Stimulated activated CD4-positive, alpha-beta T cell treated with anti-CD3 and anti-CD28 coated beads, Interleukin-12 subunit alpha, Interleukin-12 subunit beta, amount 100 ng/mL, for 24 hours (primary cell): Measurements from ENCODE around the gene STX7.

Experiments
- DNase-seq, 2 experiments: peaks; one replicate each; pipeline ENCODE4 v3.0.0-alpha.2; 2020; ENCODE audit warnings: low read depth in 2 of 2

Gene STX7

DNA sequence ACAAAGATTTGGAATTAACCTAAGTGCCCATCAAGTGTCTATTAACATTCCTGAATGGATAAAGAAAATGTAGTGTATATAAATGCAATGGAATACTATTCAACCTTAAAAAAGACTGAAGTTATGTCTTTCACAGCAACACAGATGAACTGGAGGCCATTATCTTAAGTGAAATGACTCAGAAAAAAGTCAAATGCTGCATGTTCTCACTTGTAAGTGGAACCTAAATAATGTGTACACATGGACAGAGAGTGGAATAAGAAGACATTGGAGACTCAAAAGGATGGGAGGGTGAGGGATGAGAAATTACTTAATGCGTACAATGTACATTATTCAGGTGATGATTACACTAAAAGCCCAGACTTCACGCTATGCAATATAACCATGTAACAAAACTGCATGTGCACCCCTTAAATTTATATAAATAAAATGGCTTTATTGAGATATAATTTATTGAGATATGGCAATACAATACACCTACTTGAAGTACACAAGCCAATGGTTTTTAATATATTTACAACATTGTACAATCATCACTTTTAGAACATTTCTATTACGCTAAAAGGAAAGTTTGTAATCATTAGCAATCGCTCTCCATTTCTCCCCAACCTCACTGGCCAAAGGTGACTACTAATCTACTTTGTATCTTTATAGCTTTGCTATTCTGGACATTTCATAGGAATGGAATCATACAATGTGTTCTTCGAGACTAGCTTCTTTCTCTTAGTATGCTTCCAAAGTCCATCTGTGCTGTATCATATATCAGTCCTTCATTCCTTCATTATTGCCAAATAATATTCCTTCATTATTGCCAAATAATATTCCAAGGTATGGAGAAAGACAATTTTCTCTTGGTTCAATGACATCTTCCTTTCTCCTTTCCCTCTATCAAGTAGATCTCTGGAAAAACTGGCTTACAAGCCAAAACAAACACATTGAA lies 5.8 kb downstream of the STX7 start:
- no peak for DNase-seq

GRCh38 chr6:132506461-132506860 lies 6.5 kb downstream of the STX7 start:
- DNase-seq, result no peak

DNA sequence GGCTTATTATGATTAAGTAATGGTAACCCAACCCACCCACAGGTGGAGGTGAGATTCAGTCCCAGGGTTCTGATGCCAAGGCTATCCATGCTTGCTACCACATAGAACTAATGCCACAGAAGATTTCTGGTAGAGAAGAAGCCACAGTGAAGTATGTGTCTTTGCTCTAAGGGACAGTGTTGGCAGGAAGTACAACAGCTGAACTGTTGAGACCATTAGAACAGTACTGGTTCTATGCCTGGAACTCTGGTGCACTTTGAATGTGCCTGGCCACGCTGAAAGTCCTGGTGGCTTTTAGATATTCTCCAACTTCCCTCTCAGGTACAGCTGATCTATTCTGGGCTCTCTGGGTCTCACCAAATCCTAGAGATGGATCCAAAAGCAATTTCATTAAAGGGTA lies 7.8 kb downstream of the STX7 start:
- DNase-seq, result no peak

- no peak for DNase-seq
These were observed 8.2 kb downstream of the STX7 start for GRCh38 chr6:132504757-132505156.

DNA sequence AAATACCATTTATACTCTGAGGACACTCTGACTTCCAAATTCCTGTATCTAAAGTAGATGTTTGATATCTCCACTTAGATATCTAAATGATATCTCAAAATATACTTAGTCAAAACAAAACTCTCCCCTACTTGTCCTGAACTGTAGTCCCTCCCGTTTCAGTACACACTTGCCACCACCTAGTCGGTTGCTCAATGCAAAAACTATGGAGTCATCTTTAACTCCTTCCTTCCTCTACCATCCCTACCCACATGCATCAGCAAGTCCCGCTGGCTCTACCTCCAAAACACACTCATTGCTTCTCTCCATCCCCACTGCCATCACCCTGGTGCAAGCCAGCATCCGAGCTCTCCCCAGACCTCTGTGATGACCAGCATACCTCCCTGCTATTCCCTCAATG lies 13.2 kb downstream of the STX7 start:
- no peak for DNase-seq

GRCh38 chr6:132498638-132499037 lies 14.3 kb downstream of the STX7 start:
- DNase-seq, result no peak

DNA sequence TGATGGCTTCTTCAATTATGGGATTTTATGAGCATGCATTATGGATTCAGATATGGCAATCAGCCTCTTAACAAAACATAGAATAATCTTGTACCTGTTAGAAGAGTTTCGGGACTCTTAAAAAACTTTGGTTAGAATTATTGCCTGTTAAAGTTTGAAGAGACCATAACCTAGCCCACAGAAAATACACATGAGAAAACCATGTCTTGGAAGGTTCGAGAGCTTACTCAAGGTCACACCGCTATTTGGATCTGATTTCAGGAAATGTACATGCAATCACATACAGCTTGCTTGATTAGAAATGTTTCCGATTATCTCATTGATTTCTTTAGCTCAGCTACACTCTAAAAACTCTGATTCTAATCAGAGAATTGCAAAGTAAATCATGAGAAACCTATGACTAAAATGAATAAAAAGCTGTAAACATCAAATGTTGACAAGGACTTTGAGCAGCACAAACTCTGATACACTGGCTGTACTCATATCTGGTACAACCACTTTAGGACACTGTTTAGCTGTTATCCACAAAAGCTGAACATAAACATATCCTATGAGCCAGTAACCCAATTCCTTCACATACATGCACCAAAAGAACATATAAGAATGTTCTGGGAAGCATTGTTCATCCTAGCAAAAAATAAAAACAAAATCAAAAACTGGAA lies 16.3 kb downstream of the STX7 start:
- DNase-seq, result no peak

DNA sequence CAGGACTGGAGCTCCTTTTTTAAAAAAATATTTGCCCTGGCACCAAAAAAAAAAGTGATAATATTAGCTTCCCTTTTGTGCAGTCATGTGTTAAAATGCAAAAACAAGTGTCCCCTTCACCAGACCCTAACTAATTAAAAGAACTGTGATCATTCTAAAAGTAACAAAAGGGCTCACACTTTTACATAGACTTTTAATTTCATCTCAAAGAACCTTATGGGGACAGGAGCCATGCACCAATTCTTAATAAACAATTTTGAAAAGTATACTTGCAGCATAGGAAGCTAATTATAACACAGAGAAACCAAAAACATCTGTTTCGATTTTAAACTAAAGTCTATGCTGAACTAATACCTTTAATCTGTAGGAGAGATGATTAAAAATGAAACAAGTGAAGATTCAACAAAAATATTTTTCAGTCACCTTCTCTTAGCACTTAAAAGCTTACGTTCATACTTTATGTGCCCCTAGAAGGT lies 17.3 kb downstream of the STX7 start:
- no peak for DNase-seq

- no peak for DNase-seq
These were observed 18.0 kb downstream of the STX7 start for GRCh38 chr6:132494954-132495353.

GRCh38 chr6:132491881-132492280 lies 21.0 kb downstream of the STX7 start:
- DNase-seq, result no peak

- no peak for DNase-seq
These were observed 21.6 kb downstream of the STX7 start for GRCh38 chr6:132491303-132491702.

- no peak for DNase-seq
These were observed 22.3 kb downstream of the STX7 start for GRCh38 chr6:132490478-132491204.

- DNase-seq, result no peak
These were observed 22.9 kb downstream of the STX7 start for GRCh38 chr6:132490024-132490423.

DNA sequence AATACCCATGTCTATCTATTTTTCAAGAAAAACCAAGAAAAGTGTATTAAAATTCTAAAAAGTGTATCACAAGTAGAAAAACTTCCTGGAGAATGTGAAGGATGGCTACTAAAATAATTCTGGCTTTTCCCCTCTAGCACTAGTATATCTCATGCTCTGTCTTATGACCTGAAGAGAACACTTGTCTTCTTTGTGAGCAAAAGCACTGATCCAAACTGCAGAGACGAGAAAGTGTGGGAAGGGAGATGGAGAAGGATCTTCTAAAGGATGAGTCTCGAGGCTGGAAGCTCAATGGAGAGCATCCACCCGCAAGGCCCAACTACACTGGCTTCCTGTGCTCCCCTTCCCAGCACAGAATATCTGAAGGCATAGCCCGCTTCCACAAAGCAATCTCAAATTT lies 23.5 kb downstream of the STX7 start:
- DNase-seq, result no peak

DNA sequence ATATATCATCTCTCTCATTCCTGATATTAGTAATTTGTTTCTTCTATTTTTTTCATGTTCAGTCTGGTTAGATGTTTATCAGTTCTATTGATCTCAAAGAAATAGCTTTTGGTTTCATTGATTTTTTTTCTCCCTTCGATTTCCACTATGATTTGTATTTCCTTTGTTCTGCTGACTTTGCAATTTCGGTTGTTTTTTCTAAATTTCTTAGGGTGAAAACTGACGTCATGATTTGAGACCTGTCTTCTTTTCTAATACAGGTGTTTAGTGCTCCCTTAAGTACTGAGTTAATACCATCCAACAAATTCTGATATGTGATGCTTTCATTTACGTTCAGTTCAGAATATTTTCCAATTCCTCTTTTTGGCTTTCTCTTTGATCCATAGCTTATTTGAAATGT lies 25.2 kb downstream of the STX7 start:
- no peak for DNase-seq

DNA sequence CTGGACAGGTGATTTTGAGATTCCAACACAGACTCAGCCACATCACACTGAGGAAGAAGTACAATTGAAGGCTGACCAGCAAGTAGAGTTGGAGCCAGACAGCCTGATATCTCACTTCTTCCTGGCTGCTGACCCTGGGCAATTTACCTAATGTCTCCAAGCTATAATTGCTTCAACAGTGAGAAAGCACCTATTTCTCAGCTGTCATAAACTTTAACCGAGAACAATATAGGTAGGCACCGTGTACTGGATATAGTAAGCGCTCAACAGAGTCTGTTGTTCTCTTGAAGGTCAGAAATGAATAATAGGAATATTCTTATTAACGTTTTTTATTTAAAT lies 28.3 kb downstream of the STX7 start:
- DNase-seq, result no peak

DNA sequence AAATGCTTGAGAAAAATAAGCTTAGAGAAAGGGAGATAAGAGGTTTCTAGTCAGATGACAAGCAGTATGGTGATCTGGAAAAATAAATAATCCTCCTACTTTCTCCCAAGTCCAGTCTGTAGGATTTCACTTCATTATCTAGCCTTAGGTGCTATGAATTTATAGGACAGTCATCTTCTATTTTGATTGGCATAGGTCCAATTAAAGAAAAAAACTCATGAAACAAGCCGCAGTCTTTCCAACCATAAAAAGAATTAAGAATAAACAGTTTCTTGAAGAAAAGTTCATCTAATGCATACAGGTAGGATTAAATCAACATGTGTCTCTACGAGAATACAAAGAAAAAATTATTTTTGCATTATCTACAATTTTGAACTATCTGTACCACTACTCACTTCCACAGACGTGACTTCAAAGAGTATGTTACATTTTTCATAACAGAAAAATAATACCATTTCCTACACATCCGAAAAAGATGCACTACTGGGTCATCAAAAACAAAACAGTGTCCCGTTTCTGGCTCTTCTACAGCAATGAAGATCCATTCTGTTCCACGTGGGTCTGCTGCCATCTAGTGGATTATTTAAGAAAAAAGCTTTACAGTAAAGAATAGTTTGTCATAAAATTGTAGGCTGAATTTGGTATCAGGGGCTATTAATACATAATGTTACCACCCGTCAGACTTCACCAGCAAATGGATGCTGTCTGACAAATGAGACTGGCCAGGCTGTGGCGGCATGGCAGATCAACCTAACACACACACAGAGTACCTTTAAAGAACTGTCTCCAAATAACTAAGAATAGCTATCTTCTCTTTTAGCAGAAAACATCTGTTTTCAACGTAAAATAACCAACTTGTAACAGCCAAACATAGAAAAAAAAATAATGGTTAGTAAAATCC lies 28.9 kb downstream of the STX7 start:
- DNase-seq, result peak in 1 of 2 experiments; percentile 11

DNA sequence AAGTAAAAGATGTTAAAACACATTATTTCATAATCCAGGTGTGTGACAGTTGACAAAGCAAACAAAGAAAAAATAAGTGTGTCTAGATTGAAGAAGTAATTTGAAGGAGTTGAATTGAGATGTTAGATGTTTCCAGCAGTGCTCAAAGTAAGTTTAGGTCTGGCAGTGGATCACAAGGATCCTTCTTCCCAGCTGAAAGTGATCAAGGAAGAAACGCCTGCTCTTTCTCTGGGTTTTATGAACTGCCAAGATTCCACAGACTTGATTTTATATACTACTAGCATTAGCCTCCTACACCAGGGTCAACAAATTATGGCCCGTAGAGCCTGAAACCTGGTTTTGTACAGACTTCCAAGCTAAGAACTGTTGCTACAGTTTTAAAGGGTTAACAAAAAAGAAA lies 30.3 kb downstream of the STX7 start:
- DNase-seq, result no peak

DNA sequence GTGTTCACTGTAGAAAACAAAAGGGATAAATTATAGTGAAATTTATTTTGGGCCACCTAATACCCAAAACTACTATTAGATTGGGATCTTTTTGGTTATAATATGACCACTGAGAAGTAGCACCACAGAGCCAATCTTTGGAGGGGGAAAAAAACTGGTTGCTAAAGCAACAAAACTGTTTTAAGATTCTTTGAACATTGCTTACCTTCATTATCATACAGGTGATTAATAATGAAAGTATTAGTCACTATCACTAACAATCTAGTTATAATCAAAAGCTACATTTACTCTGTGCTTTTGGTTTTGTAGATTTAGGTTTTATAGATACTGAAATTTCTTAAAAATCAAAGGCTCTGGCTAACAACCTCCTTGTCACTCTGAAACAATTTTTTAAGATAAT lies 31.7 kb downstream of the STX7 start:
- no peak for DNase-seq

DNA sequence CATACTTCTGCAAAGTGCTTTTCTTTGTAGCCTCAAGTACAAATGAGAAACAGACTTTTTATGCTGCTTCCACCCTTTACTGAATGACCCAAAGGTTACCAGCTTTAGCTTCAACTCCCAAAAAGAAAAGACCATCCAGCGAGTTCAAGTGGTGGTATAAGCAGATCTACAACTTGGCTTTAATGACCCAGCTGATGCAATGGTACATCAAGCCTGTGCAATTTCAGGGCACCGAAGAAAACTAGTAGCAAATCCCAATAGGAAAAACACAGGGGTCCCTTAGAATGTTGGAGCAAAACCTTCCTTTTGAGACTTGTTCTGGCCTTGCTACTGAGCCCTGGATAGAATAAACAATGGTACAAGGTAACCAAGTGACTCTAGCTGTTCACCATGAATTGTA lies 33.8 kb downstream of the STX7 start:
- DNase-seq, result no peak

DNA sequence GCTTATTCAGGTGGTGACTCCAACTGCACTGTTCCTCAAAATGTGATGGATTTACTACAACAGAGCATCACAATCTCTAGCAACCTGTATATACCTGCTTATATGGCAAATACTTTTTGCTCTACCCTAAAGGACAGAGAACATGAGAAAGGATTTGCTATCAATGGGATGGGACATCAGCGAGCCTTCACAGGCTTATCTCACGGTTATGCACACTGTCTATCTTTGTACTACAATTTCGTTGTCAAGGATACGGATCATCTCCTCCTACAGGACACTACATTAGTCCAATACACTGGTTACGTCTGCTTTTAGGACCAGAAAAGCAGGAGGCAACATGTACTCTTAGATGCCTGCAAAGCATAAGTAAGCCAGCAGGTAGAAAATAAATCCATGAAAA lies 34.2 kb downstream of the STX7 start:
- no peak for DNase-seq

DNA sequence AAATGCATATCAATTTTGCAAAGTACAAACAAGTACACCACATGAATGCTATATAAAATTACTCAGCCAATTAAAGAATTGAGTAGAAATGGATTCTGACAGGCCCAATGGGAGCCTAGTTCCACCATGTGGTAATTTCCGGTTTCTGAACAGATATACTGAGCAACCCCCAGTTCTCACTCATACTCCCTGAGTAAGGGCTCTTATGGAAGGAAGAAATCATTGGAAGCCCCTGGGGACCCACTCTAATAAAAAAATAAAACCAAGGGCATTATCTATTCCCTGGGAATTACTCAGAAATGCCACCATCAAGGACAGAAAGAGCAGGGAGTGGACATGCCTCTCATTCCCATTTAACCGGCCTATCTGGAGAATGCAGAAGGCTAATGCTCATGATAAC lies 34.6 kb downstream of the STX7 start:
- DNase-seq, result no peak
